Measurements from ENCODE around the gene ACTRT3.

Gene ACTRT3

GRCh38 chr3:169790219-169790618 lies 20.9 kb upstream of the ACTRT3 start:
- H3K4me3 ChIP-seq (ENCODE audit: low read depth, low read length), result no peak overlapping the region
- in situ Hi-C loops (cut with HindIII; ENCODE audit: low sequenced_read_pairs), result no loop called here
- no peak for TF ChIP-seq CTCF (IDR thresholded peaks at IDR 0.05; ENCODE audit: low read depth, low read length)
- DNase-seq (ENCODE audit: low read depth, low spot score), result no peak

- no peak for DNase-seq (ENCODE audit: low read depth, low spot score)
- H3K4me3 ChIP-seq (ENCODE audit: low read depth, low read length), result no peak overlapping the region
- no peak for TF ChIP-seq CTCF (IDR thresholded peaks at IDR 0.05; ENCODE audit: low read depth, low read length)
- in situ Hi-C loops (cut with HindIII; ENCODE audit: low sequenced_read_pairs), result no loop called here
Observed at GRCh38 chr3:169787791-169788190, 18.4 kb upstream of the ACTRT3 start.

DNA sequence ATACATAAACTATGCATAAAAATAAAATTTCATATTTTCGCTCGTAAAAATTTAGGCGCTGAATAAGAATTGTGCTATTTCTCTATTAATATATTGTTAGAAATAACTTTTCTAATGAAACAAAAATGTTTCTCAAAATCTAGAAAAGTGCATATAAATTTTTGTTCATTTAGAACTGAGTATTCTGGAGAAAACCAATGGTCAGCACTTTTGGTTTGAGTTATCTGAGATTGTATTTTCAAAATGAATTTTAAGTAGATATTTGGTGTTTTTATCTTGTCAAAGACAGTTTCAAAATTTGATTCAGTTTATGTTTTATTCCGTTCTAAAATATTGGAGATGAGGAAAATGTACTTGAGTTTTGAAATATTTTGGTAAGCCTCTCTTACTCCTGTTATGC lies 17.8 kb upstream of the ACTRT3 start:
- no peak overlapping the region for H3K4me3 ChIP-seq (ENCODE audit: low read depth, low read length)
- no peak for DNase-seq (ENCODE audit: low read depth, low spot score)
- TF ChIP-seq CTCF (IDR thresholded peaks at IDR 0.05; ENCODE audit: low read depth, low read length), result no peak
- in situ Hi-C loops (cut with HindIII; ENCODE audit: low sequenced_read_pairs), result no loop called here

DNA sequence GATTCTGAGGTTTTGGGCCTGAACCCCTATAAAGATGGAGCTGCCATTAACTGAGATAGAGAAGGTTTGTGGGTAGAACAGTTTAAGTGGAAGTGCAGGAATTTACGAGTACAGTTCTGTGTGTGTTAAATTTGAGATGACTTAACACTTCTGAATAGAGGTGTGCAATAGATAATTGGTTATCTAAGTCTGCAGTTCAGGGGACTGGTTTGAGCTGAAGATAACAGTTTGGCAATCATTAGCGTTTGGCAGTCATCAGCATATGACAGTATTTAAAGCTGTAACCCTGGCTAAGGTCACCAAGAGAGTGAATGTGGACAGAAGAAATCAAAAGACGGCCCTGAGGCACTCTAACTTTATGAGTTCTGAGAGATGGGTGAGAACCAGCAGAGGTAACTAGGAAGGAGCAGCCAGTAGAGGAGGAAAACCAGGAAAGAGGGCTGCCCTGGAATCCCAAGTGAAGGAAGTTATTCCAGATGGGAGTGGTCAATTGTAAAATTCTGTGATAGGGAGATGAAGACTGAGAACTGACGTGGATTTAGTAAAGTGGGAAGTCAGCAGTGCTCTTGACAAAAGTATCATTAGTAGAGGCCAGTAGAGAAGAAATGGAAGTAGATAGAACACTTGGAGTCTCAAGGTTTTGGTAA lies 12.0 kb upstream of the ACTRT3 start:
- no peak overlapping the region for H3K4me3 ChIP-seq (ENCODE audit: low read depth, low read length)
- DNase-seq (ENCODE audit: low read depth, low spot score), result no peak
- in situ Hi-C loops (cut with HindIII; ENCODE audit: low sequenced_read_pairs), result no loop called here
- TF ChIP-seq CTCF (IDR thresholded peaks at IDR 0.05; ENCODE audit: low read depth, low read length), result no peak

- H3K4me3 ChIP-seq (ENCODE audit: low read depth, low read length), result no peak overlapping the region
- DNase-seq (ENCODE audit: low read depth, low spot score), result no peak
- TF ChIP-seq CTCF (IDR thresholded peaks at IDR 0.05; ENCODE audit: low read depth, low read length), result no peak
- in situ Hi-C loops (cut with HindIII; ENCODE audit: low sequenced_read_pairs), result no loop called here
Observed at GRCh38 chr3:169780742-169781141, 11.4 kb upstream of the ACTRT3 start.

GRCh38 chr3:169777822-169778221 lies 8.5 kb upstream of the ACTRT3 start:
- no peak for TF ChIP-seq CTCF (IDR thresholded peaks at IDR 0.05; ENCODE audit: low read depth, low read length)
- no peak for DNase-seq (ENCODE audit: low read depth, low spot score)
- in situ Hi-C loops (cut with HindIII; ENCODE audit: low sequenced_read_pairs), result no loop called here
- no peak overlapping the region for H3K4me3 ChIP-seq (ENCODE audit: low read depth, low read length)
